OCI-LY1 (cell line): ENCODE measurements around the gene SCOC.

ENCODE experiments used
- H2AFZ ChIP-seq: fragments of 200-600 bp; sonication (generic), shearing (Covaris generic); 2 replicates; pipeline ENCODE4 v1.6.0; 2014; ENCODE audit warnings: antibody characterized with exemption, mild to moderate bottlenecking, low read length
- H3F3A ChIP-seq: fragments of 200-600 bp; sonication (generic), shearing (Covaris generic); 2 replicates; pipeline ENCODE4 v1.6.0; 2014; ENCODE audit warnings: mild to moderate bottlenecking, antibody characterized with exemption, low read length, moderate library complexity; ENCODE audit not compliant: insufficient read depth
- H3K27ac ChIP-seq: fragments of 200-600 bp; sonication (generic); 2 replicates; pipeline ENCODE4 v1.5.1; 2014; ENCODE audit warnings: low read length, mixed run types, mild to moderate bottlenecking, low read depth; ENCODE audit not compliant: poor library complexity, severe bottlenecking
- H3K27me3 ChIP-seq: fragments of 200-600 bp; sonication (generic); 2 replicates; pipeline ENCODE4 v1.6.0; 2014; ENCODE audit warnings: antibody characterized with exemption, mild to moderate bottlenecking, low read length, moderate library complexity; ENCODE audit not compliant: insufficient read depth
- H3K36me3 ChIP-seq: fragments of 200-600 bp; sonication (generic); 2 replicates; pipeline ENCODE4 v1.6.1; 2014; ENCODE audit warnings: mild to moderate bottlenecking, antibody characterized with exemption, low read length, moderate library complexity, mixed read lengths; ENCODE audit not compliant: insufficient read depth
- H3K4me1 ChIP-seq: fragments of 200-600 bp; sonication (generic); 2 replicates; pipeline ENCODE4 v1.5.1; 2014; ENCODE audit warnings: mild to moderate bottlenecking, low read length, moderate library complexity; ENCODE audit not compliant: insufficient read depth, severe bottlenecking
- H3K4me2 ChIP-seq: fragments of 200-600 bp; sonication (generic), shearing (Covaris generic); 2 replicates; pipeline ENCODE4 v1.6.1; 2014; ENCODE audit warnings: low read length
- H3K4me3 ChIP-seq: fragments of 200-600 bp; sonication (generic); 2 replicates; pipeline ENCODE4 v1.5.1; 2014; ENCODE audit warnings: low read length, low read depth, mild to moderate bottlenecking, mixed read lengths; ENCODE audit not compliant: poor library complexity, severe bottlenecking
- H3K79me2 ChIP-seq: fragments of 200-600 bp; shearing (Covaris generic); 2 replicates; pipeline ENCODE4 v1.6.1; 2016; ENCODE audit warnings: mixed run types, low read length, mixed read lengths; ENCODE audit not compliant: insufficient read depth
- H3K9ac ChIP-seq: fragments of 200-600 bp; sonication (generic), shearing (Covaris generic); 2 replicates; pipeline ENCODE4 v1.6.1; 2014; ENCODE audit warnings: mild to moderate bottlenecking, low read length, mixed read lengths
- H3K9me2 ChIP-seq: fragments of 200-600 bp; sonication (generic), shearing (Covaris generic); 2 replicates; pipeline ENCODE4 v1.6.1; 2014; ENCODE audit warnings: low read depth, mild to moderate bottlenecking, low read length, mixed read lengths
- H3K9me3 ChIP-seq: fragments of 200-600 bp; shearing (Covaris generic); 2 replicates; pipeline ENCODE4 v1.6.1; 2014; ENCODE audit warnings: low read length, mixed read lengths
- H4K20me1 ChIP-seq: fragments of 200-600 bp; sonication (generic), shearing (Covaris generic); 2 replicates; pipeline ENCODE4 v1.6.0; 2016; ENCODE audit warnings: mild to moderate bottlenecking, low read length; ENCODE audit not compliant: insufficient read depth
- CTCF ChIP-seq: fragments of 200-600 bp; sonication (generic), shearing (Covaris generic); IDR thresholded peaks from 2 replicates; pipeline ENCODE4 v1.5.1; 2017; ENCODE audit warnings: mild to moderate bottlenecking, antibody characterized with exemption, low read length, moderate library complexity, mixed read lengths
- EZH2 ChIP-seq: fragments of 200-600 bp; sonication (generic), shearing (Covaris generic); IDR thresholded peaks from 2 replicates; pipeline ENCODE4 v1.8.0; 2017; ENCODE audit warnings: borderline replicate concordance, mixed run types, mild to moderate bottlenecking, antibody characterized with exemption, low read length, moderate library complexity, mixed read lengths

SCOC gene

DNA sequence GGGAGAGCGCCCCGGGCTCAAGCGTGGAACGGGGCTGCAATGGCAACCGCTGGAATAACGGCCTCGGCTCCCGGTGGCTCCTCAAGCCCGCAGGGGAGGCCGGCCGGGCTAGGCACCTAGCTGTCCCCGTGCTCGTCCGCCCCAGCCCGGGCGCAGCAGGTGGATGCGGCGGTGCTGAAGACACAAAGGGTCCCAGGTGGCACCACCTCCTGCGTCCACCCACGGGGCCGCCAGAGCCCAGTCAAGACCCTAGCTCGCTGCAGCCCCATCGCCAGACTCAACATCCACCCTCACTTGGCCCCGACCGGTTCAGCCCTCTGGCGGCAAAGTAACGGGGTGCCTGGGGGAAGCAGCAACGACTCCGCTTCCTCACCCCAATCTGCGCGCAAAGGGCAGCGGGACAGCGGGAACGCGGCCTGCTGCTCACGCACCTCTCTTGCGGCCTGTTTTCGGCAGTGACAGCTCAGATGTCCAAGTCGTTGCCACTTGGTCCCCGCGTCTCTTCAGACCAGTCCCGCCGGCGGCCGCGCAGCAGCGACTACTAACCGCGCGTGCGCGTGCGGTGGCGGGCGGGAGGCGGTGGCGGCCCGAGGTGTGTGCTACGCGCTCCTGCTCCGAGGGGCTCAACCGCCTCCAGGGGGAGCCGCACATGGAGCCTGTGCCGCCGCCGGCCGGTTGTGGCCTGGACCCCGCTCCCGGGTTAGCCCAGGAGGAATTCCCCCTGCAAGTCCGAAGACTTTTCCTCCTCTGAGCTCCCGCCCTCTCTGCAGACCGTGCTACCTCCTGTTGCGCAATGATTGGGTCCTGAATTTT, 53.9 kb downstream of the SCOC start, which contains the start of gene CLGN:
Gene CLGN (minus strand): TSS at position 543 of the 813 bp plus-strand sequence. CDS start 14,570 bp downstream, outside the sequence.
- no peaks in the 10 kb centered on the region for H3K27me3 ChIP-seq
- H2AFZ ChIP-seq: peak within 1 kb of the TSS; percentile 43
- H4K20me1 ChIP-seq: no peaks in the 10 kb centered on the region
- H3K27ac ChIP-seq: no peak within 1 kb of the TSS
- TF ChIP-seq EZH2: no peak
- TF ChIP-seq CTCF: peak; percentile 56
- H3F3A ChIP-seq: no peaks in the 10 kb centered on the region
- no peaks in the 10 kb centered on the region for H3K36me3 ChIP-seq
- no peaks in the 10 kb centered on the region for H3K9me3 ChIP-seq
- H3K79me2 ChIP-seq: no peaks in the 10 kb centered on the region
- peaks cover 14% of the 10 kb centered on the region for H3K4me1 ChIP-seq
- H3K9ac ChIP-seq: peak within 1 kb of the TSS; percentile 65
- peak within 1 kb of the TSS; percentile 68 for H3K4me3 ChIP-seq
- no peaks in the 10 kb centered on the region for H3K9me2 ChIP-seq
- peak within 1 kb of the TSS; percentile 92 for H3K4me2 ChIP-seq

- H3F3A ChIP-seq: no peaks in the 10 kb centered on the region
- peak overlapping the region; percentile 68 for H3K4me3 ChIP-seq
- H3K9me3 ChIP-seq: no peaks in the 10 kb centered on the region
- H2AFZ ChIP-seq: peak overlapping the region; percentile 43
- no peaks in the 10 kb centered on the region for H3K79me2 ChIP-seq
- no peak overlapping the region for H3K27ac ChIP-seq
- TF ChIP-seq EZH2 (no peak), CTCF (no peak)
- H3K4me2 ChIP-seq: peak overlapping the region; percentile 92
- H4K20me1 ChIP-seq: no peaks in the 10 kb centered on the region
- no peaks in the 10 kb centered on the region for H3K27me3 ChIP-seq
- H3K4me1 ChIP-seq: peaks cover 14% of the 10 kb centered on the region
- H3K9ac ChIP-seq: peak overlapping the region; percentile 65
- no peaks in the 10 kb centered on the region for H3K9me2 ChIP-seq
- no peaks in the 10 kb centered on the region for H3K36me3 ChIP-seq
These were observed 54.5 kb downstream of the SCOC start for GRCh38 chr4:140427919-140428471.
